Measurements from ENCODE around the gene CCL2.

Gene CCL2

DNA sequence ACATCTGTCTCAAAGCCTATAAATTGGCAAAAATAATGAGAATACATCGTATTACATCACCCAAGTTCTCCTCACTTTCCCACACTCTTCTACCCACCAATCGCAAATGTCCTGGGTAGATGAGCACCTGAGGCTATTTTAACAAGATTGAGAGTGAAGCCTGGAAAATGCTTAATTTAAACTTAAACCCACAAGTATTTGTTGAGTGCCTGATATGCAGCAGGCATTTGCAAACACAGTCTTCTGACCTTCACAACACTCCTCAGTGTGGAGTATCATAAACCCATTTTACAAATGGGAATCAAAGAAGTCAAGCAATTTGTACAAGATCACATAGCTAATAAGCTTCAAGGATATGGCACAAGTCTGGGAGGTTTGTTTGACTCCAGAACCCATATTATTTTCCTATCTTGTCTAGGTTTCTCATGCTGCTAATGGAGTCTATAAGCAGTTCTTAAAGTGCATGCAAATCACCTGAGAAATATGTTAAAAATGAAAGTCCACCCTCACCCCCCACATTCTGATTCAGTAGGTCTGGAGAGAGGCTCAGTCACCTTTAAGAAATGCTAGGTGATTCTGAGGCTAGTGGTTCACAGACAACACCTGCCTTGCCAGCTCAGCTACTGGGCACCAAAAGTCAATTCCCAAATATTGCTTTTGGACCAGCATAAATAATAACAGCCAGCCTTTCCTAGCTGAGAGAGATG lies 34.9 kb upstream of the CCL2 start:
- TF ChIP-seq, protein P1, sequence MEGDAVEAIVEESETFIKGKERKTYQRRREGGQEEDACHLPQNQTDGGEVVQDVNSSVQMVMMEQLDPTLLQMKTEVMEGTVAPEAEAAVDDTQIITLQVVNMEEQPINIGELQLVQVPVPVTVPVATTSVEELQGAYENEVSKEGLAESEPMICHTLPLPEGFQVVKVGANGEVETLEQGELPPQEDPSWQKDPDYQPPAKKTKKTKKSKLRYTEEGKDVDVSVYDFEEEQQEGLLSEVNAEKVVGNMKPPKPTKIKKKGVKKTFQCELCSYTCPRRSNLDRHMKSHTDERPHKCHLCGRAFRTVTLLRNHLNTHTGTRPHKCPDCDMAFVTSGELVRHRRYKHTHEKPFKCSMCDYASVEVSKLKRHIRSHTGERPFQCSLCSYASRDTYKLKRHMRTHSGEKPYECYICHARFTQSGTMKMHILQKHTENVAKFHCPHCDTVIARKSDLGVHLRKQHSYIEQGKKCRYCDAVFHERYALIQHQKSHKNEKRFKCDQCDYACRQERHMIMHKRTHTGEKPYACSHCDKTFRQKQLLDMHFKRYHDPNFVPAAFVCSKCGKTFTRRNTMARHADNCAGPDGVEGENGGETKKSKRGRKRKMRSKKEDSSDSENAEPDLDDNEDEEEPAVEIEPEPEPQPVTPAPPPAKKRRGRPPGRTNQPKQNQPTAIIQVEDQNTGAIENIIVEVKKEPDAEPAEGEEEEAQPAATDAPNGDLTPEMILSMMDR (IDR thresholded peaks at IDR 0.05; ENCODE audit: low read depth, low read length), result no peak
- in situ Hi-C loops (cut with HindIII; ENCODE audit: low sequenced_read_pairs), result no loop called here
- H3K4me3 ChIP-seq (ENCODE audit: low read depth, low read length), result no peak overlapping the region
- no peak for DNase-seq (ENCODE audit: low read depth, low spot score)

DNA sequence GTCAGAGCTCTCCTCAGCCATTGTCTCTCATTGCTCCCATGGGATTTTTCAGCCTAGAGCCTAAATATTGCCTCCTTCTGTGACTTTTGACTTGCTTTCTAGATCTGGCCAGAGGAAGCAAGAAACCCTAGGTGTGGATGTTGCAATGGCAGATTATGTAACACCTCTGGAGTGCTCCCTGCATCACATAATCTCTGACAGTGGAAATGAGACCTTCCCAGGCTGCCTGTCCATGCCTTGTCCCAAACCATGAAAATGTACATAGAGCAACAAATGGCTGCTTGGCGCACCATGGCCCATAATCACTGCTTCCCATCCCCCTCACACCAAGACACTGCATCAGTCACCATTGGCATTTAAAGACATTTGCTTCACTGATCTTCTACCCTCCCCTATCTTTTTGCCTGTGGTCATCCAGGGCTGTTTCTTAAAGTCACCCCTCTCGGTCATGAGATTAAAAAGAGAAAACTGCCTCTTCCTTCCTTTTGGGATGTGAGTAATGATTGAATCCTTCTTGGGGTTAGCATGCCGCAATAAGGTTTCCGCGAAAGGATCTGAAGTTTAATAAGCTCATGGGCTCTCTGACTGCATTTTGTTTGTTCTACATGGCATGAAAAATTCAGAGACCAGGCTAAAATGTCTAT lies 34.2 kb upstream of the CCL2 start:
- no peak overlapping the region for H3K4me3 ChIP-seq (ENCODE audit: low read depth, low read length)
- TF ChIP-seq, protein P1 (IDR thresholded peaks at IDR 0.05; ENCODE audit: low read depth, low read length), result no peak
- in situ Hi-C loops (cut with HindIII; ENCODE audit: low sequenced_read_pairs), result no loop called here
- no peak for DNase-seq (ENCODE audit: low read depth, low spot score)

- DNase-seq (ENCODE audit: low read depth, low spot score), result no peak
- TF ChIP-seq, protein P1 (IDR thresholded peaks at IDR 0.05; ENCODE audit: low read depth, low read length), result no peak
- in situ Hi-C loops (cut with HindIII; ENCODE audit: low sequenced_read_pairs), result no loop called here
- H3K4me3 ChIP-seq (ENCODE audit: low read depth, low read length), result no peak overlapping the region
Observed at GRCh38 chr17:34221411-34221810, 33.7 kb upstream of the CCL2 start.

- in situ Hi-C loops (cut with HindIII; ENCODE audit: low sequenced_read_pairs), result no loop called here
- TF ChIP-seq, protein P1 (IDR thresholded peaks at IDR 0.05; ENCODE audit: low read depth, low read length), result no peak
- no peak for DNase-seq (ENCODE audit: low read depth, low spot score)
- no peak overlapping the region for H3K4me3 ChIP-seq (ENCODE audit: low read depth, low read length)
Observed at GRCh38 chr17:34222722-34223497, 32.2 kb upstream of the CCL2 start.

DNA sequence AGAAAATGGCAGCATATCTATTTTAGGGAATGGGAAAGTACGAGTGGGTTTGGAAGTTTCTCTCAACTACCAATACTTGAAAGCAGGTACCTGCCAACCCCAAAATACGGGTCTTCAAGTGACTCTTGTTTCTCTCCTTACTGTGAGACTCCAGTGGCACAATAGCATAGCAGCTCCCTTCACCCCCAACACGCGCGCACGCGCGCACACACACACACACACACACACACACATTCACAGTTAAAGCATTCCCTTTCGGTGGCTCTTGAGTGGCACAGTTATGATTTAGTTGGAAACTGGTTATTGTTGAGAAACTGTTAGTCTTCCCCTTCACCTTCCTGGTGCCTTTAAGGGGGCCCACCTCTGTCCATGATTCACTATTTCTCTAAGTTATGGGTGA lies 30.0 kb upstream of the CCL2 start:
- DNase-seq (ENCODE audit: low read depth, low spot score), result no peak

More for the DNA sequence above, 30.0 kb upstream of the CCL2 start:
- no peak overlapping the region for H3K4me3 ChIP-seq (ENCODE audit: low read depth, low read length)
- in situ Hi-C loops (cut with HindIII; ENCODE audit: low sequenced_read_pairs), result no loop called here
- TF ChIP-seq, protein P1 (IDR thresholded peaks at IDR 0.05; ENCODE audit: low read depth, low read length), result no peak
